Measurements from ENCODE around the gene HCAR3. TPM values are rescaled to one million over a fixed set of nuclear protein-coding genes. Genes with fewer than 3 reads are reported as not detected.
"Not testable (repeated sequence)": the region's sequence is repeated elsewhere in the genome, so short reads cannot be mapped to it uniquely, and the experiment has no call there.

The HCAR3 gene
- polyA plus RNA-seq, 2 of the 4 experiments (the other 2 are of a cell fraction), result not detected

DNA sequence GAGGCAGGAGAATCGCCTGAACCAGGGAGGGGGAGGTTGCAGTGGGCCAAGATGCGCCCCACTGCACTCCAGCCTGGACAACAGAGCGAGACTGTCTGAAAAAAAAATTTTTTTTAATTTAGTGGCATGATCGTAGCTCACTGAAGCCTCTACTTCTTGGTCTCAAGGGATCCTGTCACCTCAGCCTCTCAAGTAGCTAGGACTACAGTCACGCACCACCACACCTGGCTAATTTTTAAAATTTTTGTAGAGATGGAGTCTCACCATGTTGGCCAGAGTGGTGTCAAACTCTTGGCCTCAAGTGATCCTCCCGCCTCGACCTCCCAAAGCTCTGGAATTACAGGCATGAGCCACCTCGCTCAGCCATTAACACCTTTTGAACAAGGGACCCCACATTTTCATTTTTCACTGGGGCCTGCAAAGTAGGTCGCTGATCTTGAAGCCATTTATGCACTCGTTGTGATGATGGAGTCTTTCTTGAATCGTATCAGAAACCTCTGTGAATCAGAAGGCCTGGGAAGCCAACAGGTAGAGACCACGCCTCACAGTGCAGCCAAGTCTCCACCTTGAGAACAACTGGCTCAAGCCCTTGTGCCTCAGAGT, 8.1 kb upstream of the HCAR3 start:
- TF ChIP-seq, protein P1, sequence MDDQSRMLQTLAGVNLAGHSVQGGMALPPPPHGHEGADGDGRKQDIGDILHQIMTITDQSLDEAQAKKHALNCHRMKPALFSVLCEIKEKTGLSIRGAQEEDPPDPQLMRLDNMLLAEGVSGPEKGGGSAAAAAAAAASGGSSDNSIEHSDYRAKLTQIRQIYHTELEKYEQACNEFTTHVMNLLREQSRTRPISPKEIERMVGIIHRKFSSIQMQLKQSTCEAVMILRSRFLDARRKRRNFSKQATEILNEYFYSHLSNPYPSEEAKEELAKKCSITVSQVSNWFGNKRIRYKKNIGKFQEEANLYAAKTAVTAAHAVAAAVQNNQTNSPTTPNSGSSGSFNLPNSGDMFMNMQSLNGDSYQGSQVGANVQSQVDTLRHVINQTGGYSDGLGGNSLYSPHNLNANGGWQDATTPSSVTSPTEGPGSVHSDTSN (IDR thresholded peaks at IDR 0.05), result no peak
- TF ChIP-seq EP300 (IDR thresholded peaks at IDR 0.05), result no peak
- ATAC-seq, result no peak
- Histone ChIP-seq H3K4me3 (no peak overlapping the region), H3K27ac (no peak overlapping the region), H3K4me1 (peaks cover 13% of the 10 kb centered on the region), H3K4me2 (no peak overlapping the region), H3K9me3 (no peaks in the 10 kb centered on the region)
- DNase-seq (ENCODE audit: low read depth in 1 of 2, low spot score in 1 of 2), result no peak
- POLR2A ChIA-PET, result no interaction called here
- WGBS (ENCODE audit: missing lambda C conversion rate), result 85% methylated on average over 12 of the region's 12 CpGs
- CTCF ChIA-PET, result interaction anchor here (1.4 kb wide), 1 partner anchor 87 kb away, joined by 7 read pairs; no protein-coding TSS in a partner anchor
- no peak for FAIRE-seq

DNA sequence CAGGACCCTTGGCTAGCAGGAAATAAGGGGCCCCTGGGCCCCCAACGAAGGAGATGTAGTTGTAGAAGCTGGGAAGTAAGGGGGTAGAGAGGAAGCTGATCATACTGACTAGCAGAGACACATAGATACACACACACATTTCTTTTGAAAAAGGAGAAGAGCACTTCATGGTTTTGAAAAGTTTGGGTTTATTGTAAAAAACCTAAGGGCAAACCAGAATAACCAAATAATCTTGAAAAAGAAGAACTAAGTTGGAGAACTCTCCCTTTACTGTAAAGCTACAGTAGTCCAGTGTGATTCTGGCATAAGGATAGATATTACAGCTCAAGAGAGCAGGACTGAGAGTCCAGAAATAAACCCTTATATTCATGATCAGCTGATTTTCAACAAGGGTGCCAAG, 5.8 kb upstream of the HCAR3 start:
- Histone ChIP-seq H3K27ac (no peak overlapping the region), H3K4me1 (peaks cover 13% of the 10 kb centered on the region), H3K4me3 (no peak overlapping the region), H3K9me3 (no peaks in the 10 kb centered on the region), H3K4me2 (no peak overlapping the region)
- FAIRE-seq (no peak), DNase-seq (ENCODE audit: low read depth in 1 of 2, low spot score in 1 of 2) (no peak), ATAC-seq (no peak)
- WGBS (ENCODE audit: missing lambda C conversion rate), result 18% methylated on average over 1 of the region's 1 CpG
- ChIA-PET CTCF (interaction anchor here (0.5 to 1.8 kb wide), 4 partner anchors 30 to 85 kb away, joined by 3 to 4 read pairs (median 4); partner anchors contain the start of gene DENR), POLR2A (no interaction called here)
- TF ChIP-seq TP53 (CRISPR knock-in tag; IDR thresholded peaks at IDR 0.05), result no peak
- TF ChIP-seq, protein P2, sequence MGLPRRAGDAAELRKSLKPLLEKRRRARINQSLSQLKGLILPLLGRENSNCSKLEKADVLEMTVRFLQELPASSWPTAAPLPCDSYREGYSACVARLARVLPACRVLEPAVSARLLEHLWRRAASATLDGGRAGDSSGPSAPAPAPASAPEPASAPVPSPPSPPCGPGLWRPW (IDR thresholded peaks at IDR 0.05), result no peak
- TF ChIP-seq, protein P3, sequence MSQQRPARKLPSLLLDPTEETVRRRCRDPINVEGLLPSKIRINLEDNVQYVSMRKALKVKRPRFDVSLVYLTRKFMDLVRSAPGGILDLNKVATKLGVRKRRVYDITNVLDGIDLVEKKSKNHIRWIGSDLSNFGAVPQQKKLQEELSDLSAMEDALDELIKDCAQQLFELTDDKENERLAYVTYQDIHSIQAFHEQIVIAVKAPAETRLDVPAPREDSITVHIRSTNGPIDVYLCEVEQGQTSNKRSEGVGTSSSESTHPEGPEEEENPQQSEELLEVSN (IDR thresholded peaks at IDR 0.05; ENCODE audit: borderline replicate concordance, low read depth), result no peak

DNA sequence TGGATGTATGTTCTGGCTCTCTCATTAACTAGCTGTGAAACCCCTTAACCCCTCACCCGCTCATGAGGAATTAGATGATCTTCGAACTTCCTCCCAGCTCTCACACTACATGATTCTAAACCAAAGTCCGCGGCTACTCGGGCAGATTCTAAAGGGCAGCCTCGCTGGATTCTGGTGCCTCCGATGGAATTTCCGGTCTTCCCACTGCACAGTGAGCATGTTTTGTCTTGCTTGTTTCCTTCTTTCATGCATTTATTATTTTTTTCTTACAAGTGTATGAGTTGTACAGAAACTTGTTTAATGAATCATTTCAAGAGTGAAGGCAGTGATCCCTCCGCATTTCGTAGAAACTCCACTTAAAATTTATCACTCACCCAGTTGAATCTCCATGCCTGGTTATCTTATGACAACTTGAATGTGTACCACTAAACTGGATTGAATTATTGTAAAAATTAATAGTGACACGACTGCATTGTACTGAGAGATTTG, 4.5 kb upstream of the HCAR3 start:
- FAIRE-seq (no peak), ATAC-seq (no peak), DNase-seq (ENCODE audit: low read depth in 1 of 2, low spot score in 1 of 2) (no peak)
- no peak overlapping the region for H3K4me2 ChIP-seq
- no peak for TF ChIP-seq MAFK (IDR thresholded peaks at IDR 0.05; ENCODE audit: partially characterized antibody)
- no peak for TF ChIP-seq NPAS2 (CRISPR knock-in tag; IDR thresholded peaks at IDR 0.05; ENCODE audit: borderline replicate concordance)
- TF ChIP-seq, protein P1 (IDR thresholded peaks at IDR 0.05), result no peak
- TF ChIP-seq, protein P4, sequence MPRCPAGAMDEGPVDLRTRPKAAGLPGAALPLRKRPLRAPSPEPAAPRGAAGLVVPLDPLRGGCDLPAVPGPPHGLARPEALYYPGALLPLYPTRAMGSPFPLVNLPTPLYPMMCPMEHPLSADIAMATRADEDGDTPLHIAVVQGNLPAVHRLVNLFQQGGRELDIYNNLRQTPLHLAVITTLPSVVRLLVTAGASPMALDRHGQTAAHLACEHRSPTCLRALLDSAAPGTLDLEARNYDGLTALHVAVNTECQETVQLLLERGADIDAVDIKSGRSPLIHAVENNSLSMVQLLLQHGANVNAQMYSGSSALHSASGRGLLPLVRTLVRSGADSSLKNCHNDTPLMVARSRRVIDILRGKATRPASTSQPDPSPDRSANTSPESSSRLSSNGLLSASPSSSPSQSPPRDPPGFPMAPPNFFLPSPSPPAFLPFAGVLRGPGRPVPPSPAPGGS (IDR thresholded peaks at IDR 0.05), result no peak
- TF ChIP-seq NR3C1 (IDR thresholded peaks at IDR 0.05), result no peak
- no peak for TF ChIP-seq EHF (CRISPR knock-in tag; IDR thresholded peaks at IDR 0.05)
- no peak for TF ChIP-seq FOSB (CRISPR knock-in tag; IDR thresholded peaks at IDR 0.05)
- TF ChIP-seq, protein P5, sequence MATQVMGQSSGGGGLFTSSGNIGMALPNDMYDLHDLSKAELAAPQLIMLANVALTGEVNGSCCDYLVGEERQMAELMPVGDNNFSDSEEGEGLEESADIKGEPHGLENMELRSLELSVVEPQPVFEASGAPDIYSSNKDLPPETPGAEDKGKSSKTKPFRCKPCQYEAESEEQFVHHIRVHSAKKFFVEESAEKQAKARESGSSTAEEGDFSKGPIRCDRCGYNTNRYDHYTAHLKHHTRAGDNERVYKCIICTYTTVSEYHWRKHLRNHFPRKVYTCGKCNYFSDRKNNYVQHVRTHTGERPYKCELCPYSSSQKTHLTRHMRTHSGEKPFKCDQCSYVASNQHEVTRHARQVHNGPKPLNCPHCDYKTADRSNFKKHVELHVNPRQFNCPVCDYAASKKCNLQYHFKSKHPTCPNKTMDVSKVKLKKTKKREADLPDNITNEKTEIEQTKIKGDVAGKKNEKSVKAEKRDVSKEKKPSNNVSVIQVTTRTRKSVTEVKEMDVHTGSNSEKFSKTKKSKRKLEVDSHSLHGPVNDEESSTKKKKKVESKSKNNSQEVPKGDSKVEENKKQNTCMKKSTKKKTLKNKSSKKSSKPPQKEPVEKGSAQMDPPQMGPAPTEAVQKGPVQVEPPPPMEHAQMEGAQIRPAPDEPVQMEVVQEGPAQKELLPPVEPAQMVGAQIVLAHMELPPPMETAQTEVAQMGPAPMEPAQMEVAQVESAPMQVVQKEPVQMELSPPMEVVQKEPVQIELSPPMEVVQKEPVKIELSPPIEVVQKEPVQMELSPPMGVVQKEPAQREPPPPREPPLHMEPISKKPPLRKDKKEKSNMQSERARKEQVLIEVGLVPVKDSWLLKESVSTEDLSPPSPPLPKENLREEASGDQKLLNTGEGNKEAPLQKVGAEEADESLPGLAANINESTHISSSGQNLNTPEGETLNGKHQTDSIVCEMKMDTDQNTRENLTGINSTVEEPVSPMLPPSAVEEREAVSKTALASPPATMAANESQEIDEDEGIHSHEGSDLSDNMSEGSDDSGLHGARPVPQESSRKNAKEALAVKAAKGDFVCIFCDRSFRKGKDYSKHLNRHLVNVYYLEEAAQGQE (IDR thresholded peaks at IDR 0.05), result no peak
- no peak for TF ChIP-seq RAD21 (conservative IDR thresholded peaks at IDR 0.05 in 1 of 2, IDR thresholded peaks at IDR 0.05 in 1 of 2)
- no peak overlapping the region for H3K4me3 ChIP-seq
- no peak overlapping the region for H3K27ac ChIP-seq
- ChIA-PET CTCF (interaction anchor here (0.6 to 1.4 kb wide), 2 partner anchors 20 to 31 kb away, joined by 3 to 4 read pairs; no protein-coding TSS in a partner anchor), POLR2A (no interaction called here)
- H3K9me3 ChIP-seq, result no peaks in the 10 kb centered on the region
- WGBS (ENCODE audit: missing lambda C conversion rate), result 86% methylated on average over 11 of the region's 11 CpGs
- H3K4me1 ChIP-seq, result peaks cover 10% of the 10 kb centered on the region

DNA sequence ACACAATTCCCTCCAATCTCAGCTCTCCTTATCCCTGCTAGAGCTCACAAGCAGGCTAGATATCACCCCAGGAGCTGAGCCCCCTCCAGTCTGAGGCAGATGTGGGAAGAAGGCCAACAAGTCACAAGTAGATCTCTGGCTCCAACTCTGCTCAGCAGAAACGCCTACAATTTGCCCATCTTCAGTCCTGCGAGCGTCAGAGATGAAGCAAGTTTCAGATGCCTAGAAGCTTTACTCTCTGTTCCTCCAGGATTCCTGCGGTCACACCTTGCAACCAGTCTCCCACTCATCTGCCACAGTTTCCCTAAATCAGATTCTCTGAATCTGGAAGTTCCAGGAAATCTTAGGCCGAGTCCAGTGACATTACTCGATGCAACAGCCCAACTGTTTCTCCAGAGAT, 1.4 kb downstream of the HCAR3 start:
- H3K4me2 ChIP-seq; H3K4me1 ChIP-seq; H3K9me3 ChIP-seq; FAIRE-seq; DNase-seq (ENCODE audit: low read depth in 1 of 2, low spot score in 1 of 2); ATAC-seq; H3K27ac ChIP-seq; H3K4me3 ChIP-seq: not testable (repeated sequence)
- 86% methylated on average over 6 of the region's 6 CpGs for WGBS (ENCODE audit: missing lambda C conversion rate)
- ChIA-PET POLR2A (interaction anchor here (0.5 kb wide), 1 partner anchor 650 kb away, joined by 3 read pairs; no protein-coding TSS in a partner anchor), CTCF (interaction anchor here (0.6 kb wide), 1 partner anchor 65 kb away, joined by 3 read pairs; no protein-coding TSS in a partner anchor)

DNA sequence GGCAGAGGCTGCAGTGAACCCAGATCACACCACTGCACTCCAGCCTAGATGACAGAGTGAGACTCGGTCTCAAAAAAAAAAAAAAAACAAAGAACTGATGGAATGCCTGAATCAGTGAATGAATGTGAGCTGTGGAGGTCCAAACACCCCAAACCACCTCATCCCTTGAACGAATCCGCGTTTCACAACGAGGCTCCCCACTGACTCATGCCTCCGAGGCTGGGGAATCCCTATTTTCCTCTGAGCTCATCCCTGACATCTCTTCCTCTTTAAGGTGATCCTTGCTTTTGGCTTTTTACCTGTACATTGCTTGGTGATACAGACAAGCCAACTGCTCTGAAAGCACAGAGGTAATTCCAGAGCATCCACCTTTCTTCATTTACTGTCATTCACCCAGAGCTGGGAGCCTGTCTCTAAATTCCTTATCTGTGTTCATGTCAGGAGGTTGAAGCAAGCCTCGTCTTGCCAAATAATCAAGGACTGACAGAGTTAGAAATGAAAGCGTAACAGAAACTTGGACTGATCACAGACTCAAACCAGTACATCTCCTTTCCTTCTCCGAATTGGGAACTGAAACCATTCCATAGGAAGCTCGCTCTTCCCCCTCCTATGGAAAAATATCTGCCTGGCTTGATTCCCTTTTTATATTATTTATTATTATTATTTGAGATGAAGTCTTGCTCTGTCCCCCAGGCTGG, 3.0 kb downstream of the HCAR3 start:
- H3K27ac ChIP-seq; H3K4me3 ChIP-seq; H3K9me3 ChIP-seq; POLR2A ChIA-PET; DNase-seq (ENCODE audit: low read depth in 1 of 2, low spot score in 1 of 2); H3K4me2 ChIP-seq; CTCF ChIA-PET; H3K4me1 ChIP-seq: not testable (repeated sequence)
- ATAC-seq, result peak; percentile 66 to 78
- WGBS (ENCODE audit: missing lambda C conversion rate), result 79% methylated on average over 4 of the region's 10 CpGs
- peak; percentile 84 for FAIRE-seq
